Loucy (cell line): ENCODE results near the gene MAP1B.

Experiments used
- CTCF ChIP-seq: fragments of 200-600 bp; sonication (generic); conservative IDR thresholded peaks from 2 replicates; pipeline ENCODE4 v1.5.1; 2014; ENCODE audit warnings: mild to moderate bottlenecking, antibody characterized with exemption, low read length
- EZH2phosphoT487 ChIP-seq: fragments of 200-600 bp; IDR thresholded peaks from 2 replicates; pipeline ENCODE4 v1.6.1; 2018; ENCODE audit warnings: antibody characterized with exemption, mild to moderate bottlenecking, moderate library complexity, borderline replicate concordance

- TF ChIP-seq EZH2phosphoT487 (no peak), CTCF (no peak)
Observed at GRCh38 chr5:72112389-72112788, 5.1 kb downstream of the MAP1B start.
